Caco-2 (cell line): ENCODE data around the gene ABHD12. TPM values are rescaled to one million over a fixed set of nuclear protein-coding genes. Genes with fewer than 3 reads are reported as not detected.

Experiments used
- BruUV-seq: library from RNA; stranded (reverse); fragments of 400-500 nt; replicated peaks from 2 replicates; lab custom pipeline; 2021; lab: Mats Ljungman, UMichigan
- CTCF ChIA-PET: fragments of 300-600 bp; sonication (Branson Sonifier 250); formaldehyde crosslinking; loops from one replicate; lab custom pipeline; 2022; ENCODE audit warnings: antibody characterized with exemption; lab: Charles Lee
- POLR2A ChIA-PET: fragments of 300-600 bp; sonication (Branson Sonifier 250); formaldehyde crosslinking; loops from one replicate; lab custom pipeline; 2022; ENCODE audit warnings: antibody characterized with exemption; lab: Charles Lee
- DNase-seq, 2 experiments: peaks; one replicate each; pipeline versions ENCODE4 v3.0.0 to v3.0.0-alpha.2; 2020 to 2022
- H3K27me3 ChIP-seq: replicated peaks from 2 replicates; pipeline ENCODE4 v1.6.0; 2011; ENCODE audit warnings: low read length; ENCODE audit not compliant: control insufficient read depth, insufficient read depth
- H3K36me3 ChIP-seq: 2 replicates; pipeline ENCODE4 v1.5.1; 2011; ENCODE audit warnings: low read length; ENCODE audit not compliant: control insufficient read depth, insufficient read depth
- H3K4me1 ChIP-seq: fragments of 250-450 bp; sonication (Bioruptor Pico); 2 replicates; pipeline ENCODE4 v1.5.1; 2020; ENCODE audit warnings: mild to moderate bottlenecking
- H3K4me3 ChIP-seq: 2 replicates; pipeline ENCODE4 v1.5.1; 2011; ENCODE audit warnings: low read depth, mild to moderate bottlenecking, control low read depth, low read length
- H3K9me3 ChIP-seq: fragments of 250-450 bp; sonication (Bioruptor Pico); 2 replicates; pipeline ENCODE4 v1.5.1; 2020; ENCODE audit warnings: mild to moderate bottlenecking, moderate library complexity
- H3K27ac Mint-ChIP-seq: one replicate; pipeline ENCODE4 v1.8.0; 2022; ENCODE audit warnings: mixed read lengths; ENCODE audit not compliant: unreplicated experiment
- H3K27me3 Mint-ChIP-seq: one replicate; pipeline ENCODE4 v1.8.0; 2022; ENCODE audit warnings: mixed read lengths; ENCODE audit not compliant: insufficient read depth, unreplicated experiment
- H3K36me3 Mint-ChIP-seq: one replicate; pipeline ENCODE4 v1.8.0; 2022; ENCODE audit warnings: mild to moderate bottlenecking, mixed read lengths; ENCODE audit not compliant: insufficient read depth, unreplicated experiment
- H3K4me1 Mint-ChIP-seq: one replicate; pipeline ENCODE4 v1.8.0; 2022; ENCODE audit warnings: low read depth, mixed read lengths; ENCODE audit not compliant: unreplicated experiment
- H3K4me3 Mint-ChIP-seq: one replicate; pipeline ENCODE4 v1.8.0; 2022; ENCODE audit warnings: mild to moderate bottlenecking, moderate library complexity, mixed read lengths; ENCODE audit not compliant: unreplicated experiment
- H3K9me3 Mint-ChIP-seq: one replicate; pipeline ENCODE4 v1.8.0; 2022; ENCODE audit warnings: mixed read lengths; ENCODE audit not compliant: unreplicated experiment
- CTCF ChIP-seq, 2 experiments: fragments of 200-600 bp in 1 of 2; IDR thresholded peaks; 1 replicate in 1 of 2; 2 replicates in 1 of 2; pipeline versions ENCODE4 v1.5.1 to v1.8.0; 2011 to 2022; ENCODE audit warnings: antibody characterized with exemption in 1 of 2, control low read depth in 1 of 2, inconsistent platforms in 1 of 2, low read depth in 1 of 2, low read length in 1 of 2, mild to moderate bottlenecking in 1 of 2, moderate library complexity in 1 of 2; ENCODE audit not compliant: insufficient read depth in 1 of 2, severe bottlenecking in 1 of 2, unreplicated experiment in 1 of 2
- intact Hi-C: fragments of 100-400 bp; cut with micrococcal nuclease; formaldehyde crosslinking; loops from one replicate; pipeline ENCODE4 v1.10.0; 2022; ENCODE audit not compliant: unreplicated experiment
- total RNA-seq: library from RNA; stranded (reverse); gene quantifications from 2 replicates; pipeline ENCODE4 v1.2.3, GENCODE V29; 2022

Gene ABHD12
- total RNA-seq, 1 experiment from 2014 or later = 104 TPM

- Histone ChIP-seq H3K4me1 (no peaks in the 10 kb centered on the region), H3K27me3 (no peaks in the 10 kb centered on the region), H3K9me3 (no peaks in the 10 kb centered on the region), H3K36me3 (no peaks in the 10 kb centered on the region; the same call in 1 of the 2 replicates), H3K4me3 (no peak overlapping the region)
- peaks cover 35% of the 10 kb centered on the region for H3K36me3 Mint-ChIP-seq
- BruUV-seq = no TSS peak
- H3K27me3 Mint-ChIP-seq = no peaks in the 10 kb centered on the region
- no peak for TF ChIP-seq CTCF (IDR thresholded peaks at IDR 0.05; ENCODE audit: insufficient read depth in 1 of 2, low read depth in 1 of 2, low read length in 1 of 2, severe bottlenecking in 1 of 2, unreplicated experiment in 1 of 2)
- H3K4me3 Mint-ChIP-seq = no peak overlapping the region
- no peaks in the 10 kb centered on the region for H3K4me1 Mint-ChIP-seq
- H3K9me3 Mint-ChIP-seq = no peaks in the 10 kb centered on the region
- ChIA-PET CTCF (no interaction called here), POLR2A (no interaction called here)
- H3K27ac Mint-ChIP-seq = no peak overlapping the region
- intact Hi-C loops = no loop called here
- peak in 1 of 2 experiments; percentile 27 for DNase-seq
Observed at GRCh38 chr20:25275813-25276532, 114.7 kb downstream of the ABHD12 start.

GRCh38 chr20:25274891-25275812, 115.5 kb downstream of the ABHD12 start:
- Mint-ChIP-seq H3K4me3 (no peak overlapping the region), H3K27me3 (no peaks in the 10 kb centered on the region), H3K36me3 (peaks cover 35% of the 10 kb centered on the region), H3K4me1 (no peaks in the 10 kb centered on the region), H3K27ac (no peak overlapping the region), H3K9me3 (no peaks in the 10 kb centered on the region)
- BruUV-seq = no TSS peak
- peak in 1 of 2 experiments; percentile 24 for DNase-seq
- Histone ChIP-seq H3K4me3 (no peak overlapping the region), H3K36me3 (no peaks in the 10 kb centered on the region; the same call in 1 of the 2 replicates), H3K27me3 (no peaks in the 10 kb centered on the region), H3K9me3 (no peaks in the 10 kb centered on the region), H3K4me1 (no peaks in the 10 kb centered on the region)
- no peak for TF ChIP-seq CTCF (IDR thresholded peaks at IDR 0.05; ENCODE audit: insufficient read depth in 1 of 2, low read depth in 1 of 2, low read length in 1 of 2, severe bottlenecking in 1 of 2, unreplicated experiment in 1 of 2)
- intact Hi-C loops = no loop called here
- ChIA-PET POLR2A (no interaction called here), CTCF (no interaction called here)

DNA sequence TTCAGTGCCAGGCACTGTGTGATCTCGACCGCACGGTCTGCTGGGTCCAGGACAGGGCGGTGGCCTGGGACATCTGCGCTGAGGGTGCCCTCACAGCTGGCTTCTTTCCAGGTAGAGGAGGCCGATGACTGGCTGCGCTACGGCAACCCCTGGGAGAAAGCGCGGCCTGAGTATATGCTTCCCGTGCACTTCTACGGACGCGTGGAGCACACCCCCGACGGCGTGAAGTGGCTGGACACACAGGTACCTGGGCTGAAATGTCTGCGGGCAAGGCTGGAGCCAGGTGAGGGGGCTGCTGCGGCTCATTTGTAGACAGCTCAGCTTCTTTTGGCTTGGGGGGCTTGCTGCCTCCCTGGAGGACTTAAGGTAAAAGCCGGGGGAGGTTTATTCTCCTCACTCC, 116.2 kb downstream of the ABHD12 start:
- DNase-seq = peak in 1 of 2 experiments; percentile 25
- no peak overlapping the region for H3K27ac Mint-ChIP-seq
- H3K27me3 Mint-ChIP-seq = no peaks in the 10 kb centered on the region
- BruUV-seq = no TSS peak
- no peaks in the 10 kb centered on the region for H3K4me1 ChIP-seq
- H3K27me3 ChIP-seq = no peaks in the 10 kb centered on the region
- no peaks in the 10 kb centered on the region for H3K9me3 Mint-ChIP-seq
- H3K4me3 ChIP-seq = no peak overlapping the region
- no peak overlapping the region for H3K4me3 Mint-ChIP-seq
- no peaks in the 10 kb centered on the region for H3K4me1 Mint-ChIP-seq
- no peaks in the 10 kb centered on the region for H3K9me3 ChIP-seq
- intact Hi-C loops = no loop called here
- ChIA-PET POLR2A (interaction anchor here (0.5 kb wide), 1 partner anchor 9 kb away, joined by 7 read pairs; no protein-coding TSS in a partner anchor), CTCF (no interaction called here)
- TF ChIP-seq CTCF (IDR thresholded peaks at IDR 0.05; ENCODE audit: insufficient read depth in 1 of 2, low read depth in 1 of 2, low read length in 1 of 2, severe bottlenecking in 1 of 2, unreplicated experiment in 1 of 2) = no peak
- no peaks in the 10 kb centered on the region; the same call in 1 of the 2 replicates for H3K36me3 ChIP-seq
- peaks cover 35% of the 10 kb centered on the region for H3K36me3 Mint-ChIP-seq
